GM19455 (cell line): ENCODE results near the gene ZFYVE28.

Source experiments
- ATAC-seq: cut with Tn5 transposase; IDR thresholded peaks from one replicate; pipeline ENCODE4 v1.9.1; 2021; ENCODE audit not compliant: unreplicated experiment

ZFYVE28 gene

DNA sequence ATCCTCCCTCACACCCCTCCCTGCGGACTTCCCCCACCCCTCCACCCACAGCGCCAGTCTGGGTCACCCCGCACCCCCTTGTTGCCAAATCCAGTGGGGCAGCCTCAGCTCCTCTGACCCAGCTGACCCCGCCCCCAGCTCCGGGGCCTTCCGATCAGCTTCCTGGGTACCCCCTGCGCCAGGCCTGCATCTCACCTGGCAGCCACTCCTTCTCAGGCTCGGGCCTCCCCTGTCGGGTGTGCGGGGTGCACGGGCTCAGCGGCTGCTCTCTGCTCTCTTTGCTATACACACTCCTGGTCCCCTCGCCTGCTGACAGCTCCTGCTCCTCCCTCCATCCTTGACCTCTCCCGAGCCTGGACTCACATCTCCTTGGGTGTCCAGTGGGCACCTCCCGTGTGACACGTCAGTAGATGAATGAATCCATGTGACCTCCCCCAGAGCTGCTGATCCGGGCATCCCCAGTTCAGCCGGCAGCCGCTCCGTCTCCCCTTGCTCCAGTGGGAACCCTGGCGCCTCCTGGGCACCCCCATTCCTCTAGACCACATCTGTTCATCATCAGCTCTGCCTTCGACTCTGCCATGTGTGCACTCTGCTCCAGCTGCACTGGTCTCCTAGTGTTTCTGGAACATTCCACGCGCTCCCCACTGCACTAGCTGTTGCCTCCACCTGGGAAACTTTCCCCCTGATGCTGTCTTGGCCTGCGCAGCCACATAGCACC lies 10.2 kb upstream of the ZFYVE28 start:
- ATAC-seq, result no peak

GRCh38 chr4:2427383-2428334 lies 9.2 kb upstream of the ZFYVE28 start:
- ATAC-seq, result no peak

DNA sequence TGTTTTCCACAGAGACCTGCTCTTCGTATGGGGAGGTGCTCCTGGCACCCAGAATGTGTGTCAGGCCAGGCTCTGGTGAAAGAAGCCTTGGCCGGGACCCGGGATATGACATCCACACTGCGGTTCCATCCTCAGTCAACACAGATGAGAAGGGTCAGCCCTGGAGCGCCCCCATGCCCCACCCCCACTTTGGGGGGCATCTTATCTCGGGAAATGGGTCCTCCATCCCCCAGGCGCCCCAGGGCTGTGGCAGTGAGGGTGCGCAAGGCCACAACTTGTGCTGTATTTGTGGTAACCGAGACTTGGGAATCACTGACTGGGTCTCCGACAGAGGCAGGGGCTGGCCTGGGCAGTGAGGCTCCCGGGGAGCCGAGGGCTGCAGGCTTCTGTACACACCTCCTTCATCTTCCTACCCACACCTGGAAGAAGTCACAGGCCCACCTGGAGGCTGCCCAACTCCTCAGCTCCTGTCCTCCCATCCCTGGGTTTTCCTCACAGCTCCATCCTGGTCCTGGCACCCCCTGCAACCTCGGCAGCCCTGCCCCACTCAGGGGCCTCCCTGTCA lies 8.3 kb upstream of the ZFYVE28 start:
- ATAC-seq, result no peak

GRCh38 chr4:2426069-2426397 lies 7.6 kb upstream of the ZFYVE28 start:
- ATAC-seq, result no peak

DNA sequence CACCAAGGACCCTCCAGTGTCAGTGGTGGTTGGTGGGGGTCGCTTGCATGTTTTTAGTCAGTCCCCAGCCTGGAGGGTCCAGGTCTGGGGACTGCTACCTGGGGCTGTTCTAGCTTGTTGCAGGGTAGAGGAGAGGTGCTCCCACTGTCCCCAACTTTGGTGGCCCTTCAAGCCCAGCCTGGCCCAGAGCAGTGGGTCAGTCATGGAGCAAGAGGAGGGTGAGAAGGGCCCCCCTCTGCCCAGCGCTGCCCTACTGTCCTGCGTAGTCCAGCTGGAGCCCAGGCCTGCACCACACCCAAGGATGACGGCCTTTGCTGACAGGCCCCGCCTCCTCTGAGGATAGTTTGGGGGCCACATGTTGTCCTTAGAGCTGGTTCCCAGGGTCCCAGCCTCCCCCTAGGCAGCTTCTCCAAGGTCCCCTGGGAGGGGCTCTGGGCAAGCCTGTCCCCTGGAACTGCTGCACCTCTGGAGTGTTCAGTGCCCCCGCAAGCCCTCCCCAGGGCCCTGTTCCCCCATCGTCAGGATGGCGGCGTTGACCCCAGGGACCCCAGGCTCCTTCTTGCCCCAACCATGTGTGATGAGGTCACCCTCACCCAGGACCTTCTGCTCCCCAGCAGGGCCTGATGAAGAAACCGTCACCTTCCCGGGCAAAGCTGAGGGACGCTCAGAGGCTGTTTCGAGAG lies 7.1 kb upstream of the ZFYVE28 start:
- ATAC-seq, result no peak

DNA sequence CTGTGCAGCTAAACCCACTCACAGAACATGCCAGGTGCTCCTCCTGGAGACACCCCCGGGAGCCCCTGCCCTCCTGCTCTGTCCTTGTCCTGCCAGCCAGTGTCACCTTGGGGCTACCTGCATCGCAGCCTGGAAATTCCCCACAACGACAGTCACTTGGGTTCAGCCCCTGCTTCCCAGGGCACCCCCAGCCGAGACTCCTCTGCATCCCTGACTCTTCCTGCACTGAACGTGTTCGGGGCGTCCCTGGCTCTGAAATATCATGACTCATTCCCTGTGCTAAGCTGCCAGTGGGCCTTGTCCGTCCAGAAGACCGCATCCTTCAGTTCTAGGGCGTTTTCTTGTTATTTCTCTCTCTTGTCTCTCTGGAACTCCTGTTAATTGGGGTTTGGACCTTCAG lies 6.1 kb upstream of the ZFYVE28 start:
- no peak for ATAC-seq

DNA sequence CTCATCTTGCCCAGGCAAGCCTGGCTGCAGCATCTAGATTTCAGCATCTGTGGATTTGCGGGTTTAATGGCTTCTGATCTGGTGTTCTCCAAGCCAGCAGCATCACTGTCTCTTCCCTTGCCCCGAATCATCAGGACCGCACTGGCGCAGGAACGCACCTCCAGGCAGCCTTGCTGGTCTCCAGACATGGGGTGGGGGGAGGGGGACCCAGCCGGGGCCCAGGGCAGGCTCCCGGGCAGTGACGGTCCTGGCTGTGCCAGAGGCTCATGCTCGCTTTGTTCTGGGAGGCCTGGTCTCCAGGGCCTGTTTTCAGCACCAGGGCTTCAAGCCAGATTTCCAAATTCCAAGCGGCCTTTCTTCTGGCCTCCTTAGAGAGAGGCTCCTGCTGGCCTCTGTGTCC lies 5.2 kb upstream of the ZFYVE28 start:
- ATAC-seq, result no peak

- no peak for ATAC-seq
Measured at GRCh38 chr4:2423066-2423465, 4.6 kb upstream of the ZFYVE28 start.

- no peak for ATAC-seq
Measured at GRCh38 chr4:2421928-2422327, 3.5 kb upstream of the ZFYVE28 start.

DNA sequence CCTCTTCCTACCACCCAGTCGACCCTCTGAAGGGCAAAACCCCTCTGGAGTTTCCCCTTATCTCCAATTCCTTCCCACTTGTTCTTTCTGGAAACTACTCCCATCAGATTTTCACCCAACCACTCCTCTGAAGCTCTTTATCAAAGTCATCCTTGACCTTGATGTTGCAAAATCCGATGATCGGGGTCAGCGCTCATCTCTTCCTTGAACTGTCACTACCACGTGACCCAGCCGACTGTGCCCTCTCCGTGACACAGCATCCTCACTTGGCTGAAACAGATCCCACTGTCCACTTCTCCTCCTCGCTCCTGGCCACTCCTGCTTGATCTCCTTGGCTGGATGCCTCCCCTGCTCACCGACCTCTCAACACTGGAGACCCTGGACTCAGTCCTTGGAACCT lies 1.4 kb upstream of the ZFYVE28 start:
- ATAC-seq, result no peak

GRCh38 chr4:2418650-2419571 lies 466 bp upstream of the ZFYVE28 start, which contains the start of gene CFAP99:
TSS of gene CFAP99 (plus strand) at chr4:2418955.
- ATAC-seq, result peak; percentile 86

GRCh38 chr4:2417226-2417764 lies 1.1 kb downstream of the ZFYVE28 start:
- ATAC-seq, result no peak

GRCh38 chr4:2416564-2417225 lies 1.8 kb downstream of the ZFYVE28 start:
- no peak for ATAC-seq

- ATAC-seq, result no peak
Measured at GRCh38 chr4:2415881-2416563, 2.4 kb downstream of the ZFYVE28 start.

- ATAC-seq, result no peak
Measured at GRCh38 chr4:2415213-2415612, 3.2 kb downstream of the ZFYVE28 start.

DNA sequence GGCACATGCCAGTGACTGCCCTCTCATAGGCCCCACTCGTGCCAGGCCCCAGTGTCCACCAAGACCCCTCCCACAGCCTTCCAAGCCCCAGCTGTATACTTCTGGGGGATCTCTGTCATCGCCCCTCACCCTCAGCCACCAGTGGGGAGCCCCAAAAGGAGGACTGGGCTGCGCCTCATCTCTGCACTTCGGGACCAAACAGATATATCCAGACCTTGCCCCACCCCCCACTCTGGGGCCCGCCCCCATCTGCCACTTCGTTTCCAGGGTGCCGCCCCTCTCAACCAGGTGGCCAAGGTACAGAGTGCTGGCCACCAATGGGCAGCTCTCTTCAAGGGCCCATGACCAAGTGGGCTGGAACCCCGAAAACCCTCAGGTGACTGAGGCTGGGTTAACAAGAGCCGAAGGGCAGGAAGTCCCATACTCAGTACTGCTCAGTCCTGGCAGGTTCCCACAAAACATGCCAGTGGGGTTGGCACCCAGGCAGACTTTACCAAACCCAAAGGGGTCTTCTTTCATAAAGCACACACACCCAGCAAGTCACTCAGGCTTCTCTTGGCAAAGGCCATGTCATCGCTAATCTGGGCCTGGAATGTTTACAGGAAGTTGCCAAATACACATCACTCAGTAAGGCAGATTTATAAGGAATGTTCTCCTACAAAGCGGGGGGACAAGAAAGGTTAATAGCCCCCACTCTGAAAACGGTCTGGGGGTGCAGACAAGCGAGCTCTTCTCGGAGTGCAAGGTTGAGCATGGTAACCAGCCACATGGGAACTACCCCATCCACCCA lies 4.4 kb downstream of the ZFYVE28 start:
- ATAC-seq, result no peak

DNA sequence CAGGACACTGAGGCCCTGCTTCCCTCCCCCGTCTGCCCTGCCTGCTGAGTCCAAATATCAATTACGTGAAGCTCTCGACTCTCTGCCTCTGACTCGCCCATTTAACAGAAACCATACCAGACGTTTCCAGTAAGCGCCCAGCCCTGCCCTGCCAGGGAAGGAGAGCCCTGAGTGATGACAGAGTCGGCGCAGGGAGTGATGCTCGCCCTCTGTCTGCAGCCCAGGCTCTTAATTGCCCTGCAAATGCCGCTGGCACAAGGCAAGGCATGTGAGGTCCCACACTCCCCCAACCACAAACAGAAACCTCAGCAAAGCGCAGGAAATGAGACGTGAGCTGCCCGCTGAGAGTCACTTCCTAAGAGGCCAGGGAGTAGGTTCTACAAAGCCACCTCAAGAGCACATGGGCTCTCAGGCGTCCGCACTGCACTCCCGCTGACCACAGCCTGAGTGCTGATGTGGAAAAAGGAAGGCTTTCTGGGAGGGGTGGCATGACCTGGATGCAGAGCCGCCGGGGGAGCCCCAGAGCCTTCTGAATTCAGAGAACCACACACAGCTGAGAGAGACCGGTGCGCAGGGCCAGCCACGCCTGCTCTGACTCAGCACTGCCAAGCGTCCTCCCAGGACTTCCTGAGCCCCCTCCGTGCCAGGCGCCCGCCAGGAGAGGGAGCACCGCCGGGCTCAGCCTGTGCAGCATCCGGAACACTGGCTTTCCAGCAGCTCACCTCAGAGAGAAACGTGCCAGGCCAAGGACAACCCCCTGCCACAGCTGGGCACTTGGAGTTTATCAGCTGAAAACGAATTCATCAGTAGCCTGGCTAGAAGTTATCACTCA lies 5.3 kb downstream of the ZFYVE28 start:
- ATAC-seq, result peak; percentile 50
